ENCODE results near the gene CARMIL1.

- no peak for TF ChIP-seq CTCF (IDR thresholded peaks at IDR 0.05)
- TF ChIP-seq POLR2A (IDR thresholded peaks at IDR 0.05): no peak
Observed at GRCh38 chr6:25387483-25387882, 108.3 kb downstream of the CARMIL1 start.

Data from suprapubic skin (tissue), 3 donors.